ENCODE data around the gene CPAMD8. TPM values are rescaled to one million over a fixed set of nuclear protein-coding genes. Genes with fewer than 3 reads are reported as not detected.

Gene CPAMD8
- total RNA-seq, 1 donor, result 0.18 TPM

GRCh38 chr19:16896146-16897028, 130.2 kb downstream of the CPAMD8 start:
- H3K4me3 ChIP-seq (ENCODE audit: low read depth, low read length), result peak overlapping the region; percentile 58
- no peak for DNase-seq (ENCODE audit: low read depth)
- TF ChIP-seq, protein P1, sequence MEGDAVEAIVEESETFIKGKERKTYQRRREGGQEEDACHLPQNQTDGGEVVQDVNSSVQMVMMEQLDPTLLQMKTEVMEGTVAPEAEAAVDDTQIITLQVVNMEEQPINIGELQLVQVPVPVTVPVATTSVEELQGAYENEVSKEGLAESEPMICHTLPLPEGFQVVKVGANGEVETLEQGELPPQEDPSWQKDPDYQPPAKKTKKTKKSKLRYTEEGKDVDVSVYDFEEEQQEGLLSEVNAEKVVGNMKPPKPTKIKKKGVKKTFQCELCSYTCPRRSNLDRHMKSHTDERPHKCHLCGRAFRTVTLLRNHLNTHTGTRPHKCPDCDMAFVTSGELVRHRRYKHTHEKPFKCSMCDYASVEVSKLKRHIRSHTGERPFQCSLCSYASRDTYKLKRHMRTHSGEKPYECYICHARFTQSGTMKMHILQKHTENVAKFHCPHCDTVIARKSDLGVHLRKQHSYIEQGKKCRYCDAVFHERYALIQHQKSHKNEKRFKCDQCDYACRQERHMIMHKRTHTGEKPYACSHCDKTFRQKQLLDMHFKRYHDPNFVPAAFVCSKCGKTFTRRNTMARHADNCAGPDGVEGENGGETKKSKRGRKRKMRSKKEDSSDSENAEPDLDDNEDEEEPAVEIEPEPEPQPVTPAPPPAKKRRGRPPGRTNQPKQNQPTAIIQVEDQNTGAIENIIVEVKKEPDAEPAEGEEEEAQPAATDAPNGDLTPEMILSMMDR (IDR thresholded peaks at IDR 0.05; ENCODE audit: insufficient read depth, low read length), result no peak

GRCh38 chr19:16895467-16896145, 131.0 kb downstream of the CPAMD8 start:
- peak; percentile 9 for DNase-seq (ENCODE audit: low read depth)
- TF ChIP-seq, protein P1 (IDR thresholded peaks at IDR 0.05; ENCODE audit: insufficient read depth, low read length), result no peak
- H3K4me3 ChIP-seq (ENCODE audit: low read depth, low read length), result no peak overlapping the region

GRCh38 chr19:16894080-16894479, 132.5 kb downstream of the CPAMD8 start:
- DNase-seq (ENCODE audit: low read depth), result no peak
- TF ChIP-seq, protein P1 (IDR thresholded peaks at IDR 0.05; ENCODE audit: insufficient read depth, low read length), result no peak
- H3K4me3 ChIP-seq (ENCODE audit: low read depth, low read length), result no peak overlapping the region

DNA sequence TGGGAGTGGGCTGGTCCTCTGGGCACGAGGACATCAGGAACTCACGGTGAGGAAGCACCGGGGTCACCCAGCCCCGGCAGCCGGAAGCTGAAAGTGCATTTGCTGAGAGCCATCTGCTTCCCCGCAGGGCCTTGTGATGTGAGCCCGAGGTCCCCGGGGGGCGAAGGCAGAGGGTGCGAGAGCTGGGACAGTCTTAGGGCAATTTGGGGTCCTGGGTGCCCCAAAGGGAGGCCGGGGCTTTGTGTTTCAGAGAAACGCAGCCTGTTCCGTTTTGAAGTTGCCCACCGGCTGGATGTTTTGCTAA, 133.0 kb downstream of the CPAMD8 start:
- H3K4me3 ChIP-seq (ENCODE audit: low read depth, low read length), result no peak overlapping the region
- no peak for DNase-seq (ENCODE audit: low read depth)
- TF ChIP-seq, protein P1 (IDR thresholded peaks at IDR 0.05; ENCODE audit: insufficient read depth, low read length), result no peak

GRCh38 chr19:16892868-16893685, 133.5 kb downstream of the CPAMD8 start:
- TF ChIP-seq, protein P1 (IDR thresholded peaks at IDR 0.05; ENCODE audit: insufficient read depth, low read length), result no peak
- DNase-seq (ENCODE audit: low read depth), result no peak
- no peak overlapping the region for H3K4me3 ChIP-seq (ENCODE audit: low read depth, low read length)

GRCh38 chr19:16892436-16892835, 134.2 kb downstream of the CPAMD8 start:
- DNase-seq (ENCODE audit: low read depth), result no peak
- TF ChIP-seq, protein P1 (IDR thresholded peaks at IDR 0.05; ENCODE audit: insufficient read depth, low read length), result no peak
- no peak overlapping the region for H3K4me3 ChIP-seq (ENCODE audit: low read depth, low read length)
